Measurements from ENCODE around the gene RAB1B. TPM values are rescaled to one million over a fixed set of nuclear protein-coding genes. Genes with fewer than 3 reads are reported as not detected.

RAB1B gene
- total RNA-seq, 2 donors from 2014 or later, result 72.8 to 89.1 TPM

DNA sequence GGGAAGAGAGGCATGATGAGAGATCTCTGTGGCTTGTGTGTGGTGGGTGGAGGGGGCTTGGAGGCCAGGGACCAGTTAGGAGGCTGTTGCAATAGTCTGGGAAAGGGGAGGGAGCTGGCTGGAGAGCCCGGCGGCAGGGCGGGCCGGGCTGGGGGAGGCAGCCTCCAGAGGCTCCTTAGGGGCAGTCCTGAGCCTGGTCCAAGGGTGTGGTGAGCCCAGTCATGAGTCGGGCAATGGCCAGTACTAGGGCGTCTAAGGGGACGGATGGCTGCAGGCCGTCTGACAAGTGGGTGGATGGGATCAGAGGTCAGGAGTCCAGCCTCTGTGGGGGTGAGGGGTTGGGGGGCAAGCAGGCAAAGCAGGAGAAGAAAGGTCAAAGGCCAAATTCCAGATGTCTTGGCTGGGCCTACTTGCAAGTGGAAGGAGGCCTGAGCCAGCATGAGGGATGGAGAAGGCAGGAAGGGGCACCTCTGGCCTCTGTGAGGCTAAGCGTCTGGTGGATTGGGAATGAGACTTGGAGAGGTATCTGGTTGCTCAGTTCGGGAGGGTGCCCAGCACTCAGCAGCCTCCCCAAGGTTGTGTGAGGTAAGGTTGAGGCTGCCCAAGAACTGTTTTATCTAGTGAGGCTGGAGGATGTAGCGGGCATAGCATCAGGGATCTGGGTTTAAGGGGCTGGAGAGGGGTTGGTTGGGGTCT, 54.4 kb downstream of the RAB1B start:
- ATAC-seq (no peak), DNase-seq (no peak)
- no peaks in the 10 kb centered on the region for H3K27me3 Mint-ChIP-seq
- no peaks in the 10 kb centered on the region for H3K36me3 Mint-ChIP-seq (ENCODE audit: low read depth)
- peaks cover 21% of the 10 kb centered on the region for H3K4me1 Mint-ChIP-seq
- H3K4me3 Mint-ChIP-seq, result no peak overlapping the region
- H3K9me3 ChIP-seq (ENCODE audit: control insufficient read depth, low read length, poor library complexity, severe bottlenecking), result no peaks in the 10 kb centered on the region
- no peak overlapping the region for H3K27ac Mint-ChIP-seq

DNA sequence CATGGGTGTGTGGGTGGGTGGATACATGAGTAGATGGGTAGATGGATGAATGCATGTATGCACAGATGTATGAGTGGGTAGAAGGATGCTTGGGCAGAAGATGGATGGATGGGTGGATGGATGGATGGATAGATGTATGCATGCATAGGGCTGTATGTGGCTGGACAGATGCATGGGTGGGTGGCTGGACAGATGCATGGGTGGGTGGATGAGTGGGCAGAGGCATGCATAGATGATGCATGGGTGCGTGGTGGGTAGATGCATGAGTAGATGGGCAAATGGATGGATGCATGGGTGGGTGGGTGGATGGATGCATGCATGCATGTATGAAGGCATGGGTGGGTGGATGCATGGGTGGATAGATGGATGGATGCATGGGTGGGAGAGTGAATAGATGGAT, 55.2 kb downstream of the RAB1B start:
- H3K4me1 Mint-ChIP-seq, result peaks cover 22% of the 10 kb centered on the region
- H3K36me3 Mint-ChIP-seq (ENCODE audit: low read depth), result no peaks in the 10 kb centered on the region
- H3K4me3 Mint-ChIP-seq, result no peak overlapping the region
- ATAC-seq (no peak), DNase-seq (no peak)
- H3K9me3 ChIP-seq (ENCODE audit: control insufficient read depth, low read length, poor library complexity, severe bottlenecking), result no peaks in the 10 kb centered on the region
- no peaks in the 10 kb centered on the region for H3K27me3 Mint-ChIP-seq
- no peak overlapping the region for H3K27ac Mint-ChIP-seq

DNA sequence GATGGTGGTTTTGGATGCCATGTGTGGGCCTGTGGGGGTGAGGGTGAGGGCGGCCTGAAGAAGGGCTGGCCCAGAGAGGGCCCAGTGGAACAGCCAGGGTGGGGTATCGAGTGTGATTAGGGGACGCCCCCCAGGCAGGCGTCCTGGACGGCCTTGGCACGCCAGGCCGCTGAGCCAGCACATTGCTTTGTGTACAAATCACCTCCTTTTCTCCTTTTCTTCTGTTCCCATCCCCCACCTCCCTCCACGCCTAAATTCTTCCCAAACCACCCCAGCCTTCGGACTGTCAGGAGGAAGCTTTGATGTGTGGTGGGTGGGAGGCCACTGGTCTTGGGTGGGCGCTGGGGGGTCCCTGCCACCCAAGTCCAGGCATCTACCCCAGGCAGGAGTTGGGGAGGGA, 56.2 kb downstream of the RAB1B start:
- DNase-seq (no peak), ATAC-seq (no peak)
- no peaks in the 10 kb centered on the region for H3K36me3 Mint-ChIP-seq (ENCODE audit: low read depth)
- H3K27ac Mint-ChIP-seq, result no peak overlapping the region
- no peak overlapping the region for H3K4me3 Mint-ChIP-seq
- H3K27me3 Mint-ChIP-seq, result no peaks in the 10 kb centered on the region
- peaks cover 19% of the 10 kb centered on the region for H3K4me1 Mint-ChIP-seq
- H3K9me3 ChIP-seq (ENCODE audit: control insufficient read depth, low read length, poor library complexity, severe bottlenecking), result no peaks in the 10 kb centered on the region

DNA sequence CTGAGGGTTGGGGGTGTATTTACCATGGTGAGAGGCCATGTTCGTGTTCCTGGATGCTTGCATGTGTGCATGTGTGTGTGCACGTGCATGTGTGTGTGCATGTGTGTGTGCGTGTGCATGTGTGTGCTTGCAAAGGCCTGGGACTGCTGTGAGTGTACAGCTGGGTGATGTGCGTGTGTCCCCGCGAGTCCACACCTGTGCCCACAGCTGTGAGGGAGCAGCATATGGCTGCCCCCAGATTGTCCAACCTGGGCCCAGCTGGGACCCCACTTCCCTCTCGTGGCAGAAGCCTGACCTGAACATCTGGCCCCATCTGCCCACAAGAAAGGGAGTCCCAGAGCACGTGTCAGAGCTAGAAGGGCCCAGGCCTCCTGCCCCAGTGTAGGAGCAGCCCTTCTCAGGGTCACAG, 56.8 kb downstream of the RAB1B start:
- Mint-ChIP-seq H3K4me1 (peaks cover 19% of the 10 kb centered on the region), H3K4me3 (peak overlapping the region; percentile 62), H3K36me3 (ENCODE audit: low read depth) (no peaks in the 10 kb centered on the region), H3K27me3 (no peaks in the 10 kb centered on the region), H3K27ac (peak overlapping the region; percentile 71)
- H3K9me3 ChIP-seq (ENCODE audit: control insufficient read depth, low read length, poor library complexity, severe bottlenecking), result no peaks in the 10 kb centered on the region
- ATAC-seq (no peak), DNase-seq (no peak)

DNA sequence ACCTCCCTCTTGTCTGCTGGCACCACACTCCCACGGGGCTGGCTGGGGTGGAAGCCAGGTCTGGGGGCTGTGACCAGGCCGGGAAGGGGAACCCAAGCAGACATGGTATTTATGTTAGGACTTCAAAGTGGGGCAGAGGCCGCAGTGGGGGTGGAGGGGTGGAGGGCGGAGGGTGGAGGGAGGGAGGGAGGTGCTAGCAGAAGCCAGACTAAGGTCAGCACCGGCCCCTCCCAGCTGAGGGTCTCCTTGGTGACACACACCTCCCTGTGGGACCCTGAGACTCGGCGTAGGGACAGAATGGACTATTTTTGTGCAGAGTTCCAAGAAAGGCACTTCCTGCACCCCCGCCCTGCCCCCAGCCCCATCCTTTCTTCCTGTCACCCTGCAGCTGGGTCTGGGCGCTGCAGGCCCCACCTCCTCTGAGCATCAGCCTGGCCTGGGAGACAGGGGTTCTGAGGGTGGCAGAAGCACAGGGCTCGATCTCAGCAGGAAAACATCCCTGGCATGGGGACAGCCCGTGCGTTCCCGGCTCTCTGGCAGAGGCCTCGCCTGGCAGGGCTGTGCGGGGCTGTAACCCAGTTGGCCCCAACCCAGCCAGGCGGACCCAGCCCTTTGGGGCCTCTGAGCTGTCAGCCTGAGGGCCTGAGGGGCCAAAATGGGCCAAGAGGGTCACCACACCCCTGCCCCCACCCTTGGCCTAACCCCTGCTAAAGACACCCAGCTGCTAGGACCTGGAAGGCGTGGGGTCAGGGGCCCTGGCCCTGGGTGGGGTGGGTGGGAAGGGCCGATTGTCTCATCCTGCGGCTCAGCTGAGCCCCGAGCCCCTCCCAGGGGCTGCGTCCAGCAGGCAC, 58.0 kb downstream of the RAB1B start:
- no peaks in the 10 kb centered on the region for H3K27me3 Mint-ChIP-seq
- peaks cover 19% of the 10 kb centered on the region for H3K4me1 Mint-ChIP-seq
- H3K4me3 Mint-ChIP-seq, result peak overlapping the region; percentile 63
- H3K36me3 Mint-ChIP-seq (ENCODE audit: low read depth), result no peaks in the 10 kb centered on the region
- DNase-seq (no peak), ATAC-seq (no peak)
- peak overlapping the region; percentile 71 for H3K27ac Mint-ChIP-seq
- H3K9me3 ChIP-seq (ENCODE audit: control insufficient read depth, low read length, poor library complexity, severe bottlenecking), result no peaks in the 10 kb centered on the region

Other genes with a start within 250 kb of the RAB1B start
- gene CATSPER1, start 242.2 kb upstream of the RAB1B start, total RNA-seq, result not detected
- not detected for gene GAL3ST3, start 219.5 kb upstream of the RAB1B start, total RNA-seq
- gene SF3B2, start 216.3 kb upstream of the RAB1B start, total RNA-seq, result 100 to 1,000 TPM; 187 to 208 TPM
- 100 to 1,000 TPM; 215 to 227 TPM for gene PACS1, start 198.4 kb upstream of the RAB1B start, total RNA-seq
- gene KLC2, start 10.9 kb upstream of the RAB1B start, total RNA-seq, result 10 to 100 TPM; 55.1 to 58.3 TPM
- gene CNIH2, start 9.5 kb downstream of the RAB1B start, total RNA-seq, result 10 to 100 TPM in 1 of 2 donors, 1 to 10 TPM in 1; 9.0 to 14.4 TPM
- gene YIF1A, start 20.5 kb downstream of the RAB1B start, total RNA-seq, result 10 to 100 TPM; 32.6 to 35.1 TPM
- under 1 TPM; 0.16 to 0.32 TPM for gene TMEM151A, start 23.3 kb downstream of the RAB1B start, total RNA-seq
- gene CD248, start 48.4 kb downstream of the RAB1B start, total RNA-seq, result not detected
- 1 to 10 TPM; 1.9 to 3.4 TPM for gene RIN1, start 67.8 kb downstream of the RAB1B start, total RNA-seq
- 10 to 100 TPM; 44.3 to 53.9 TPM for gene BRMS1, start 76.5 kb downstream of the RAB1B start, total RNA-seq
- gene B4GAT1, start 79.0 kb downstream of the RAB1B start, total RNA-seq, result 1 to 10 TPM; 2.4 to 2.8 TPM
- 1 to 10 TPM; 5.4 TPM for gene SLC29A2, start 103.1 kb downstream of the RAB1B start, total RNA-seq
- gene NPAS4, start 152.4 kb downstream of the RAB1B start, total RNA-seq, result not detected
- 10 to 100 TPM; 30.1 to 31.1 TPM for gene MRPL11, start 170.2 kb downstream of the RAB1B start, total RNA-seq
- gene PELI3, start 198.3 kb downstream of the RAB1B start, total RNA-seq, result 10 to 100 TPM; 11.3 to 13.3 TPM
- gene DPP3, start 211.8 kb downstream of the RAB1B start, total RNA-seq, result 10 to 100 TPM; 23.9 to 34.0 TPM
- 10 to 100 TPM; 15.2 to 16.4 TPM for gene BBS1, start 242.0 kb downstream of the RAB1B start, total RNA-seq

Data from T-helper 17 cell (primary cell).